ENCODE data around the gene WDFY4. TPM values are rescaled to one million over a fixed set of nuclear protein-coding genes. Genes with fewer than 3 reads are reported as not detected.

WDFY4 gene
- total RNA-seq, 1 donor from 2014 or later, result not detected

DNA sequence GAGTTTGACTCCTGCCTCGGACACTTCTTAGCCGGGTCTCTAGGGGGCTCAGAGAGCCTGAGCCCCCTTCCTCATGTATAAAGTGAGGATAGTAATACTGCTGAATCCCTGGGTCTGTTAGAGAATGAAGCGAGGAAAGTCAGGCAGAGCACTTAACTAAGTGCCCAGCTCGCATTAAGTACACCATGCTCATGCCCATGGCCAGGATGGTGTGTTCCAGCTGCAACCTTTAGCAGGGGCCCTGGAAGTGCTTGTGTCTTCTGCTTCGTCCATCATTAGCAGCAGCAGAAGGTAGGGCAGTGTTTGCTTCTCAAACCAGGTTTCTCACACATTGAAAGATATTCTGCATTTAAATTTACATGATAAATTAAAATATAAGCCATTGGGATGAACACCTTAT, 27.3 kb upstream of the WDFY4 start:
- DNase-seq (ENCODE audit: low read depth), result no peak

DNA sequence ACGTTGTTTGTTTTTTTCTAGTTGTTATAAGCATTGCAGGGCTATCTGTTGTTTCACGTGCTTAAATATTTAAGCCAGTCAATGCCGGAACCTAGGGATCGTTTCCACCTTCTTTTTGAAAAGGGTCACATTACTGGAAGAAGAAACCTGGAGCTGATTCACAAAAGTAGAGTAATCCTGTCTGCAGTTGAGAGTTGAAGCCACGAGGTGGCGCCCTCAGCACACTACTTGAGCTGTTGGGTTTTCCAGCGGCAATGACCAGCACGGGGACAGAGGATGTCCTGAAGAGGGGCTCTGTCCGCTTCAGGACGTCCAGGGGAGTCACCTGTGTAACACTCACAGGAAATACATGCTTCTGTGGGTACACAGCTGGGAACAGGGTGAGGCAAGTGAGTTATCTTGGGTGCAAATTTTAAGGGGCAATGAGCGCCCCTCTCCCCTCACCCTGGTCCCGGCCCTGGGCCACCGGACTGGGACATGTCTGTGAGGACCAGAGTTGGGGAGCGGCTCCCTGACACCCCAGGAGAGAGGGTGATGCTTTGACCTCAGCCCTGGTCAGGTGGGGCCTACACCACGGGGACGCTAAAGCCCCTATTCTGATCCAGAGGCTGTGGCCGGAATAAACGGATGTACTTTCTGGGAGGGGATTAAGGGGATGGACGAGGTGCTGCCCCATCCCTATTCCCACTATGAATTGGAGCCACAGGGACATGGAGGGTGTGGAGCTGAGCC, 26.3 kb upstream of the WDFY4 start:
- TF ChIP-seq CTCF (IDR thresholded peaks at IDR 0.05; ENCODE audit: insufficient read depth, low read length, poor library complexity, severe bottlenecking), result peak; percentile 84
- H3K27me3 ChIP-seq (ENCODE audit: control insufficient read depth, insufficient read depth, low read length), result no peaks in the 10 kb centered on the region
- DNase-seq (ENCODE audit: low read depth), result no peak

More for the DNA sequence above, 27.3 kb upstream of the WDFY4 start:
- no peaks in the 10 kb centered on the region for H3K36me3 ChIP-seq (ENCODE audit: control insufficient read depth, insufficient read depth, low read length)
- no peak overlapping the region for H3K4me3 ChIP-seq (ENCODE audit: low read depth, low read length)
- H3K27me3 ChIP-seq (ENCODE audit: control insufficient read depth, insufficient read depth, low read length), result no peaks in the 10 kb centered on the region
- no peak for TF ChIP-seq CTCF (IDR thresholded peaks at IDR 0.05; ENCODE audit: insufficient read depth, low read length, poor library complexity, severe bottlenecking)

DNA sequence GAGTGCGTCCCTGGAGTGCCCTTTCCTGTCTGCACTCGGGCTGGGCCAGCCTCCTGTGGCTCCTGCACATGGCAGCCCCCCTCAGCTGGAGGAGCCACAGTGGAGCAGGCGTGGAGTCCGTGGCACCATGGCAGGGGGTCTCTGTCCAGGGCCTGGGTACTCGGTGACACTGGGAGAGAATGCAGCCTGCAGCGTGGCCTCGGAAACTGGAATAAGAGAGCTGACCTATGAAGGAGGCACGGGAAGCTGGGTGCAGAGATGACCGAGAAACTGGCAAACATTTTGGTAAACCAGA, 25.8 kb upstream of the WDFY4 start:
- TF ChIP-seq CTCF (IDR thresholded peaks at IDR 0.05; ENCODE audit: insufficient read depth, low read length, poor library complexity, severe bottlenecking), result no peak
- no peak for DNase-seq (ENCODE audit: low read depth)
- no peaks in the 10 kb centered on the region for H3K36me3 ChIP-seq (ENCODE audit: control insufficient read depth, insufficient read depth, low read length)
- no peak overlapping the region for H3K4me3 ChIP-seq (ENCODE audit: low read depth, low read length)
- H3K27me3 ChIP-seq (ENCODE audit: control insufficient read depth, insufficient read depth, low read length), result no peaks in the 10 kb centered on the region

More for the DNA sequence above, 26.3 kb upstream of the WDFY4 start:
- Histone ChIP-seq H3K36me3 (ENCODE audit: control insufficient read depth, insufficient read depth, low read length) (no peaks in the 10 kb centered on the region), H3K4me3 (ENCODE audit: low read depth, low read length) (no peak overlapping the region)

DNA sequence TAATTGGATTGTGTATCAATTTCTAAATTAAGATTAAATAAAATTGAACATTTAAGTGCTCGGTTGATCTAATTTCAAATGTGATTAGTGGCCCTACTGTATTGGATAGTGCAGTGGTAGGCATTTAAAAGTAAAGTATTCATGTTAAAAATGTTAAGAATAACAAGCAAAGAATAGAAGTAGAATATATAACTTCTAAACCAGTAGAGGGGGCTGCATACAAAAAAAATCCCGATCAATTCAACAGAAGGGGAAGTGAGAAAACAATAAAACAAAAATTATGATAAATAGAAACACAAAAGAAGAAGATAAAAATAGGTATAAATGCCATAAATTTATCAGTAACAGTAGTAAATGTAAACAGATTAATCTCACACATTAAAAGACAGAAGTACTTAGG, 24.9 kb upstream of the WDFY4 start:
- Histone ChIP-seq H3K27me3 (ENCODE audit: control insufficient read depth, insufficient read depth, low read length) (peaks cover 2% of the 10 kb centered on the region), H3K4me3 (ENCODE audit: low read depth, low read length) (no peak overlapping the region), H3K36me3 (ENCODE audit: control insufficient read depth, insufficient read depth, low read length) (no peaks in the 10 kb centered on the region)
- no peak for DNase-seq (ENCODE audit: low read depth)
- TF ChIP-seq CTCF (IDR thresholded peaks at IDR 0.05; ENCODE audit: insufficient read depth, low read length, poor library complexity, severe bottlenecking), result peak; percentile 8

DNA sequence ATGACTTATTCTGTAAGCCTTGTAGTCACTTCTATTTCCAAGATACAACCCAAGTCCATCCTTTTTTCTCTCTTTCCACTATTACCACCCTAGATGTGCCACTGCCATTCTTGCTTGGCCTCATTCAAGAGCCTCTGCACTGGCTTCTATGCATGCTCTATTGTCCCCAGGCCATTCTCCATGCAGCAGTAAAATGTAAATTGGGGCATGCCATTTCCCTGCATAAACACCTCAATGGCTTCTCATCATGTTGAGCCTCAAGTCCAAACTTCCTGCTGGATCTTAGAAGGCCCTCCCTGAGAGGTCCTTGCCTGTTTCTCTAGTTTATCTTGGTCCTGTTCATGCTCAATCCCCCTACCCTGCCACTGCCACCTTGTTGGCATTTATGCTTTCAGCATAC, 23.2 kb upstream of the WDFY4 start:
- Histone ChIP-seq H3K27me3 (ENCODE audit: control insufficient read depth, insufficient read depth, low read length) (peaks cover 2% of the 10 kb centered on the region), H3K4me3 (ENCODE audit: low read depth, low read length) (no peak overlapping the region), H3K36me3 (ENCODE audit: control insufficient read depth, insufficient read depth, low read length) (no peaks in the 10 kb centered on the region)
- TF ChIP-seq CTCF (IDR thresholded peaks at IDR 0.05; ENCODE audit: insufficient read depth, low read length, poor library complexity, severe bottlenecking), result no peak
- no peak for DNase-seq (ENCODE audit: low read depth)

- H3K36me3 ChIP-seq (ENCODE audit: control insufficient read depth, insufficient read depth, low read length), result no peaks in the 10 kb centered on the region
- no peak overlapping the region for H3K4me3 ChIP-seq (ENCODE audit: low read depth, low read length)
- no peak for DNase-seq (ENCODE audit: low read depth)
- H3K27me3 ChIP-seq (ENCODE audit: control insufficient read depth, insufficient read depth, low read length), result peaks cover 11% of the 10 kb centered on the region
- TF ChIP-seq CTCF (IDR thresholded peaks at IDR 0.05; ENCODE audit: insufficient read depth, low read length, poor library complexity, severe bottlenecking), result no peak
Measured at GRCh38 chr10:48667960-48668590, 16.6 kb upstream of the WDFY4 start.
